ENCODE data around the gene FLYWCH2. TPM values are rescaled to one million over a fixed set of nuclear protein-coding genes. Genes with fewer than 3 reads are reported as not detected.

The FLYWCH2 gene
- total and polyA plus RNA-seq, 2 of the 13 experiments (the other 11 are each of a cell fraction or from before 2014, with no cell fraction given): 16.9 to 19.8 TPM

DNA sequence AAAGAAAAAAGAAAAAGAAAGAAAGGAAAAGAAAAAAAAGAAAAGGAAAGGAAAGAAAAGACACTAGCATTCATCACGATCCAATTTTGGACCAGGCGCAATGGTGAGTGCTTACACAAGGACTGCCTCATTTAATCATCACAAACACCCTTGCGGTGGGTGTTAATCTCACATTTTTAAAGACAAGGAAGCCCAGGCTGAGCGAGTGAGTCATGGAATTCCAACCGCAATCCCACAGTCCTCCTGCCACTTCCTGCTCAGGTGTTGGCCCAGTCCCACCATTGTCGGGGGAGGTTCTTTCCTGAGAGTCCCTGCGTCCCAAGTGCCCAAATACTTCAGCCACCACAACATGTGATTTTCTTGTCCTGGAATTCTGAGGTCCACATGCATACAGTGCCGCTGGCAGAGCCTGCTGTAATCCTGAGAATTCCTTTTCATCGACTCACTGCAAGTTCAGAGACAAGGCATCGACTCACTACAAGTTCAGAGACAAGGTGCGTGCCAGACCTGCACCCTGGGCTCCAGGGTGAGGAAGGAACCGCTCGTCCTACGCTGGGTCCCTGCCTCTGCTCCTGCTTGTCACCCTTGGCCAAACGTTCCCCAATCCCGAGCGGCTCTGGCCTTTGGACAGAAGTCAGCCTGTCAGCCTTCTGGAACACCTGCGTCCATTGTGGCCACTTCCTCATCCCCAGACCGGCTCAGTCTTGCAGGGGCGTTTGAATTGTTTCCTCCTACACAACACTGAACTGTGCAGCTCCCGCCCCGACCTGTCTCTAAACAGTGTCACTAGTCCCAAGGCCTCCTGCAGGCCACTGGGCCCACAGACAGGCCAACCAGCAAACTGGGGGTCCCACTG, 47.1 kb upstream of the FLYWCH2 start (continued):
- TF ChIP-seq, protein P1, sequence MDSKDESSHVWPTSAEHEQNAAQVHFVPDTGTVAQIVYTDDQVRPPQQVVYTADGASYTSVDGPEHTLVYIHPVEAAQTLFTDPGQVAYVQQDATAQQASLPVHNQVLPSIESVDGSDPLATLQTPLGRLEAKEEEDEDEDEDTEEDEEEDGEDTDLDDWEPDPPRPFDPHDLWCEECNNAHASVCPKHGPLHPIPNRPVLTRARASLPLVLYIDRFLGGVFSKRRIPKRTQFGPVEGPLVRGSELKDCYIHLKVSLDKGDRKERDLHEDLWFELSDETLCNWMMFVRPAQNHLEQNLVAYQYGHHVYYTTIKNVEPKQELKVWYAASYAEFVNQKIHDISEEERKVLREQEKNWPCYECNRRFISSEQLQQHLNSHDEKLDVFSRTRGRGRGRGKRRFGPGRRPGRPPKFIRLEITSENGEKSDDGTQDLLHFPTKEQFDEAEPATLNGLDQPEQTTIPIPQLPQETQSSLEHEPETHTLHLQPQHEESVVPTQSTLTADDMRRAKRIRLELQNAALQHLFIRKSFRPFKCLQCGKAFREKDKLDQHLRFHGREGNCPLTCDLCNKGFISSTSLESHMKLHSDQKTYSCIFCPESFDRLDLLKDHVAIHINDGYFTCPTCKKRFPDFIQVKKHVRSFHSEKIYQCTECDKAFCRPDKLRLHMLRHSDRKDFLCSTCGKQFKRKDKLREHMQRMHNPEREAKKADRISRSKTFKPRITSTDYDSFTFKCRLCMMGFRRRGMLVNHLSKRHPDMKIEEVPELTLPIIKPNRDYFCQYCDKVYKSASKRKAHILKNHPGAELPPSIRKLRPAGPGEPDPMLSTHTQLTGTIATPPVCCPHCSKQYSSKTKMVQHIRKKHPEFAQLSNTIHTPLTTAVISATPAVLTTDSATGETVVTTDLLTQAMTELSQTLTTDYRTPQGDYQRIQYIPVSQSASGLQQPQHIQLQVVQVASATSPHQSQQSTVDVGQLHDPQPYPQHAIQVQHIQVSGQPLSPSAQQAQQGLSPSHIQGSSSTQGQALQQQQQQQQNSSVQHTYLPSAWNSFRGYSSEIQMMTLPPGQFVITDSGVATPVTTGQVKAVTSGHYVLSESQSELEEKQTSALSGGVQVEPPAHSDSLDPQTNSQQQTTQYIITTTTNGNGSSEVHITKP (CRISPR knock-in tag; IDR thresholded peaks at IDR 0.05; ENCODE audit: low read depth): 0 out of 2 replicates have a peak, but pooled peaks have one; percentile 42
- TF ChIP-seq REPIN1 (CRISPR knock-in tag; IDR thresholded peaks at IDR 0.05; ENCODE audit: borderline replicate concordance, low read depth) (no peak), AHR (CRISPR knock-in tag; IDR thresholded peaks at IDR 0.05) (0 out of 2 replicates have a peak, but pooled peaks have one; percentile 23), ZNF572 (CRISPR knock-in tag; IDR thresholded peaks at IDR 0.05) (0 out of 2 replicates have a peak, but pooled peaks have one; percentile 34), MXD4 (CRISPR knock-in tag; IDR thresholded peaks at IDR 0.05) (0 out of 2 replicates have a peak, but pooled peaks have one; percentile 23), GABPA (IDR thresholded peaks at IDR 0.05; ENCODE audit: low read depth, low read length) (no peak), GABPA (CRISPR knock-in tag; IDR thresholded peaks at IDR 0.05; ENCODE audit: low read depth) (peak; percentile 55), ZNF143 (CRISPR knock-in tag; IDR thresholded peaks at IDR 0.05) (0 out of 2 replicates have a peak, but pooled peaks have one; percentile 18), CBX1 (IDR thresholded peaks at IDR 0.05; ENCODE audit: low read depth) (no peak), MXD3 (CRISPR knock-in tag; IDR thresholded peaks at IDR 0.05) (peak; percentile 49; the same call in 1 of the 2 replicates), PHF8 (CRISPR knock-in tag; IDR thresholded peaks at IDR 0.05) (0 out of 2 replicates have a peak, but pooled peaks have one; percentile 12), IKZF4 (CRISPR knock-in tag; IDR thresholded peaks at IDR 0.05; ENCODE audit: borderline replicate concordance, low read depth, not compliant biosample characterization) (no peak), JUNB (CRISPR knock-in tag; IDR thresholded peaks at IDR 0.05; ENCODE audit: borderline replicate concordance) (peak; percentile 45; the same call in 1 of the 2 replicates), ZNF263 (CRISPR knock-in tag; IDR thresholded peaks at IDR 0.05) (no peak), RORA (CRISPR knock-in tag; IDR thresholded peaks at IDR 0.05) (no peak), CEBPB (IDR thresholded peaks at IDR 0.05; ENCODE audit: borderline replicate concordance, low read depth, low read length) (no peak), ZNF501 (CRISPR knock-in tag; IDR thresholded peaks at IDR 0.05) (no peak), SAP130 (CRISPR knock-in tag; IDR thresholded peaks at IDR 0.05; ENCODE audit: low read depth) (peak; percentile 63), FOXP4 (CRISPR knock-in tag; IDR thresholded peaks at IDR 0.05) (no peak), MTA3 (CRISPR knock-in tag; IDR thresholded peaks at IDR 0.05) (no peak), EP300 (IDR thresholded peaks at IDR 0.05; ENCODE audit: low read depth in 2 of 2, low read length in 2 of 2) (no peak), EP300 (CRISPR knock-in tag; IDR thresholded peaks at IDR 0.05; ENCODE audit: borderline replicate concordance) (0 out of 2 replicates have a peak, but pooled peaks have one; percentile 34), ZNF563 (CRISPR knock-in tag; IDR thresholded peaks at IDR 0.05) (0 out of 2 replicates have a peak, but pooled peaks have one; percentile 25), FLYWCH1 (CRISPR knock-in tag; IDR thresholded peaks at IDR 0.05) (no peak)

Data from HepG2 (cell line).